ENCODE measurements around the gene DLL1.

Gene DLL1

DNA sequence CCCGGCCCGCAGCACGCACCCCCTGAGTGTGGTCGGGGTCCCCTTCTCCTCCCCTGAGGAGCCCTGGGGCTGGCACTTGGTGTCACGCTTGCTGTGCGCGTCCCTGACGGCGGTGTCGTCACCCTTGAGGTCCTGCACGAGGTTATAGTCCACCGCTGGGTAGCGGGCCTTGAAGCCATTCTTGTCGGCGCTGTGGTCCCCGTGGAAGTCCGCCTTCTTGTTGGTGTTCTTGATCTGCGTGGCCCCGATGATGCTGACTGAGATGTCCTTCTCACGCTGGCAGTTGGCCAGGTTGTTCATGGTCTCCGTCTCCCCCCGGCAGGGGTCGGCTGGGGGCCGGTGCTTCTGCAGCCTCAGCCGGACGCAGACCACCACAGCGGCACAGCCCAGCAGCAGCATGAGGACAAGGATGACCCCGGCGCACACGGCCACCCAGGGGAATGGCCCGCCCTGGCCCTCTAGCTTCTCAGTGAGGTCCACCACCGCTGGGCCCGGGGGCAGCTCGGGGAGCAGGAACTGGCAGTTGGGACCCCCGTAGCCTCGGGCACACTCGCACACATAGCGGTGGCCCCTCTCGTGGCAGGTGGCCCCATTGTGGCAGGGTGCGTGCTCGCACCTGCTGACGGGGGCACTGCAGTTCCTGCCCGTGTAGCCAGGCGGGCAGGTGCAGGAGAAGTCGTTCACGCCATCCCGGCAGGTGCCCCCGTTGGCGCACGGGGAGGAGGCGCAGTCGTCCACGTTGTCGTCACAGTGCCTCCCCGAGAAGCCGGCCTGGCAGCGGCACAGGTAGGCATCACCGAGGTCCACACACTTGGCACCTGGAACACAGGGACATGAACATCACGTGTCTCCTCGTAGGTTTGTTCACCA is 7.4 kb downstream of the DLL1 start:
- no peak for DNase-seq (ENCODE audit: low read depth in 2 of 3, low spot score in 1 of 3)

DNA sequence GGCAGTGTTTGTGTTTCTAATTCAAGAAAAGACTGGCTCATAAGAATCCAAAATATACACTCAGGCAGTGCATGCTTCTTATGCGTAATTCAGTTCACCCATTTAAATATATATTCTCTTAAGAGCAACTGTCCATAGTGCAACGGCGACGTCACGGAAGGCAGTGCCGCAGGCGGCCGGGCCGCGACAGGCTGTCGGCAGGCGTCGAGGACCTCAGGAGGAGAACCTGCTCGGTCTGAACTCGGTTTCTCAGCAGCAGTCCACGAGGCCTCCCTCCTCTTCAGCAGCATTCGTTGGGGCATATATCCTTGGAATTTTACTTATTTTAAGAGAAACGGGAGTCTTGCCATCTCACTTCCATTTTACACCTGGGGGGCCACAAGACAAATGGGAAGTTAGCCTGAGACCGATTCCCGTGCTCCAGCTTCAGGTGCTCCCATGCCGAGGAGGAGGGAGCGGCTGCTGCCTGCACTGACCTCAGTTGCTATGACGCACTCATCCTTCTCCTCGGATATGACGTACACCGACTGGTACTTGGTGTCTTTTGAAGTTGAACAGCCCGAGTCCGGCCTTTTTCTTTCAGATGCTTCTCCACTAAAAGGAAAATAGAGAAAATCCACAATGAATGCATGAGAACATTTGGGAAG is 8.2 kb downstream of the DLL1 start:
- no peak for DNase-seq (ENCODE audit: low read depth in 2 of 3, low spot score in 1 of 3)

DNA sequence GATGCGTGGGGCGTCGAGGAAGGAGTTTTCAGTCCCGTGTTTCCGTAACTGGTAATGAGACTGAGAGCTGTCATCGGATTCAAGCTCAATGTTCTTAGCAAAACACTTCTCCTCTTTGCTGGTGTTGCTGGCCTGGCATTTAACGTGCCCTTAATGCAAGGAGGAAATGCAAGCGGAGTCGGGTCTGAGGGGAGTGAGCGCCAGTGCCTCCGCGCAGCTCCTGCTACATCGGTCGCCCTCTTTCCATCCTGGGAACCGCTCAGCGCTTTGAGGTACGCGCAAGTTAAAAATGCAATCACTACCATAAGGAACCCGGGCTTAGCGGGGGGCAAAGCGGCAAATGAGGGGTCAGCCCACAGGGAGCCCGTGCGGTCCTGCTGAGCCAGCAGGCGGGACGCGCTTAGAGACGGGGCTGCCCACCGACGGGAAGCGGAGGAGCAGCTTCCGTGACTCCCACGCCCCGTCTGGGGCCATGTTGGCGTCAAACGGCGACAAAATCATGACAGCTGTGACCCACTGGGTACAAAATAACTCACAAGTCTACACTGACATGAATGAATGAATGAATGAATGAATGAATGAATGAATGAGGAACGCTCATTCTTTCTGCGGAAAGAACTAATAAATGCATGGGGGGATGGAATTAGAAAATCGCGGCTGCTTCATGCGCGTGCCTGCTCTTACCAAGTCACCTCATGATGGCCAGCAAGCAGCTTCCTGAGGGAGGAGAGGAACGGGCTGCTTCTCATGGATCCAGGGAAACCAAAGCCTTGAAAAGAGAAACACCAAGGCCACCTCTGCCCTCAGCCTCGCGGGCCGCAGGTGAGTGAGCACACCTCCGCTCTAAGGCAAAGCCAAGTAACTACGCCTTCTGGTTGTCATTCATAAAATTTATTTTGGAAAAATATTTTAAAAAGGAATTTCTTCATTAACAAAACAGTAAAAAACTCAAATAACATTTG is 9.3 kb downstream of the DLL1 start:
- DNase-seq (ENCODE audit: low read depth in 2 of 3, low spot score in 1 of 3) = no peak

DNA sequence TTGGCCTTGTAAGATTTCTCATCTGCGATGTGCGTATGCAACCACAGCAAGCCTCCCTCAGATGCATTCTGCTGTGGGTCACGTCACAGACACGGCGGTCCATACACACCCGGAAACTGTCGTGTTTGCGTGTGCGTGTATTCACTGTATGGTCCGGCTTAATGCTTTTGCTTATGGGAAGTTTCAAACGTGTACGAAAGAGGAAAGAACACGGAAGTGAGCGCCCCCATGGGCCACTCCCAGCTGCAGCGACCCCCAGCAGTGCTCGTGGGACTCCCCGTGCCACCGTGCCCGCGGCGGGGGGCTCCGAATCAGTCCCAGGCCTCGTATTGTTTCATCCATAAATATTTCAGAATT is 10.2 kb downstream of the DLL1 start:
- DNase-seq (ENCODE audit: low read depth in 2 of 3, low spot score in 1 of 3) = no peak

DNA sequence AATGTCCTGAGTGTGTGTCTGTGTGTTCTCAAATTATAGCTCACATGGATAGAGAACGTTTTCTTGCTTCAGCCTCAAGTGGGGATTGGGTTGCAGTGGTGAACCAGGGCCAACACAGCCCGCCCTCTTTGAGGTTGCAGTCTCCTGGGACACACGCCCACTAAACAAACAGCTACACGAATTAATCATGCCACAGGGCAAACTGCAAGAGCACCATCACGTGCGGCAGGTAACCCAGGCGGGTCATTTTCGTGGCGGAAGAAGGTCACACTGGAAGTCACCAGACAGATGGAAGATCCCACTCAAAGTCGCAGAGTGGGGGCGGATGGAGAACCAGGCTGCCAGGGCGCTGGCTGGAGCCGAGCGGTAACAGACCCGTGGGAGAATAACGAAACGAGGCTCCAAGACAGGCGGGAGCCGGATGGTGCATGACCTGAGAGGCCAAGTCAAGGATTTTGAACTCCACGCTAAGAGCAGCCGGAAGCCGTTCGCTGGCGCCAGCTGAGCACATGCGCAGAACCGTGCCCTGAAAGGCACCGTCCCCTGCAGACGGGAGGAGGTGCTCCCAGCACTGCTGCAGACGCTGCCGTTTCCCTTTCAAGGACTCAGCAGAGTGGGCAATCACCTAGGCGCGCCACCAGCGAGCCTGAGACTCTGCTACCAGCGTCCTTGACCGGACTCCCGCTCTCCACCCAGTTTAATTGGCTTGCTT is 10.7 kb downstream of the DLL1 start:
- no peak for DNase-seq (ENCODE audit: low read depth in 2 of 3, low spot score in 1 of 3)

DNA sequence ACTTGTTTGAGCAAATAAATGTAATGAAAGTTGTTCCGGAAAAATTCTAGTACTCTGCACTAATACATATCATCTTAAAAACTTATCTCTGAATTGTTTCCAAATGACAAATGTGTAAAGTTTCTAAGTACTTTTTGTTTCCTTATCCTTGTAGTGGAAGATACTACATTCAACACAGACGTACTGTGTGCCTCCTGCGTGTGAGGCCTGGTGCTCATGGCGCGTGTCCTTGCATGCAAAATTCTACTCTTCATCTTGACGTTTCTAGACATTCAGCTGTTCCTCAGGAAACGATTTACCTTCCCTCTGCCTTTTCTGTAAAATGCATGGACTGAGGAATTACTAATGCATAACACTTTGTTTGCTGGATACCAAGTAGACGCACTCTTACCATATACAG is 11.5 kb downstream of the DLL1 start:
- no peak for DNase-seq (ENCODE audit: low read depth in 2 of 3, low spot score in 1 of 3)

DNA sequence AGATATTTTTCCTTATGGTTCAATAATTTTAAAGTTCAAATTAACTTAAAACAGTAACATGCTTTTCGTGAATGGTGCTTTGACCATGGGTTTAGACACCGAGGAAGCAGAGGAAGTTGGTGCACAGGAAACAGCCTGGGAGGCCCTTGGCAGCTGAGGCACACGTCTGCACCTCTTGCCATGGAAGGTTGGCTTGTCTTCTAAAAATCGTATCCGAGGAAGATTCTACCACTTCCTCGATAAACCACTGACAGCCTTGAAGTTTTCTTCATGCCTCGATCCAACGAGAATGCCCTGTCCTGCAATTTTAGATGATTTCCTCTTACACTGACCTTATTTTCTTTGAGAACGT is 12.2 kb downstream of the DLL1 start:
- DNase-seq (ENCODE audit: low read depth in 2 of 3, low spot score in 1 of 3) = no peak

DNA sequence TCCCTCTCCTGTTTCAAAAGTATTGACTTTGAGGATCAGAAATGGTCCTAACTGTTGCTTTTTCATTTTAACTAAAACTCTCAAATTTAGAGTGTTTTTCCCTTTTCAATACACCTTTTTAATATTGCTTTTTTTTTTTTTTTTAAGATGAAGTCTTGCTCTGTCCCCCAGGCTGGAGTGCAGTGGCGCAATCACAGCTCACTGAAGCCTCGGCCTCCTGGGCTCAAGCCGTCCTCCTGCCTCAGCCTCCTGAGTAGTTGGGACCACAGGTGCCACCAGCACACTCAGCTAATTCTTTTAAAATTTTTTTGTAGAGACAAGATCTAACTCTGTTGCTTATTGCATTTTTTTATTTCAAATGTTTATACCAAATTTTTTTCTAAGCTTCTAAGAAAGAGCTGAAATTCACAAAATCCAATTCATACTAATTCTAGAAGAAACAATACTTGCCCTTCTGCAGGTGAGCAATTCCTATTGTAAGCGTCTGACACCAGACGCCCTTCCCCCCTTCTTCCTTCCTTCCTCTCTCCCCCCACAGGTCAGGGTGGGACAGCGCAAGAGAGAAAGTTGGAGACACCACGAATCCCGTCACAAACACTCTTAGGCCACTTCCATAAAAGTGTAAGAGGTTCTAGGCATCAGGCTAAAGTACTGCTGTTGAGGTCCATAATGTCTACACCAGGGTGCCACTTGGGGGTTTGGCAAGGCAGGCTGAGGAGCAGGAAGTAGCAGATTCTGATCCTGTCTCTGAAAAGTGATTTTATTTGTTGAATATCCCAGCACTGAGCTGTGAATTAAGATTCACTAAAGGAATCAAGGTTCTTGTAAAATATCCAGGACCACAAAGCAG is 12.8 kb downstream of the DLL1 start:
- no peak for DNase-seq (ENCODE audit: low read depth in 2 of 3, low spot score in 1 of 3)

DNA sequence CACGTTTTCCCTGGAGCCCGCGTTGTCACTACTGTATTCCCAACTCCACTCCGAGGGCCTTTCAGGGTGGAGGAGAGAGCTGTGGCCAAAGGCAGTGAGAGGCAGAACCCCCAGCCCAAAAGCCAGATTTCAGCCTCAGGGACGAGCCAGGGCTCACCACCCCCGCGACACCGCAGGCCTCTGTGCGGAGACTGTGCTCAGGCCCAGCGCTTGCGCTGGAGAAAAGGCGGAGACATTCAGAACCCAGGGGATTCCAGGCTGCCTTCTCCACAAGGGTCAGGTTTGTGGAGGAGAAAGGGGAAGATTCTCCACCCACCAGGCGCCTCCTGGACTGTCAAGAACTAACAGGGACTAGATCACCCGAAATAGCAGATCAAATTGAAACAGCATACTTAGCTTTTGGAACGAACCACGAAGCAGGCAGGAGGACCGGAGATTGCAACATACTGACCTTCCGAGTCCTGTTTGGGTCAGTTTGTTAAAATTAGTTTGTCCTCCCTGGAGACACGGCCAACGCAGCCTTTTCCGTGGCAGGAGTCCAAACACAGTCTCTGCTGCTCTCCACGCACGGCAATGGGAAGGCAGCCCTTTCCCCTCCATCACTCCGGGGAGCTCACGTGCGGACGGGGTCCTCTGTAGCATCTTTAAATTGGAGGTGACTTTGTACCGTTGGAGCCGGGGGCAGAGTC is 14.4 kb downstream of the DLL1 start:
- no peak for DNase-seq (ENCODE audit: low read depth in 2 of 3, low spot score in 1 of 3)

DNA sequence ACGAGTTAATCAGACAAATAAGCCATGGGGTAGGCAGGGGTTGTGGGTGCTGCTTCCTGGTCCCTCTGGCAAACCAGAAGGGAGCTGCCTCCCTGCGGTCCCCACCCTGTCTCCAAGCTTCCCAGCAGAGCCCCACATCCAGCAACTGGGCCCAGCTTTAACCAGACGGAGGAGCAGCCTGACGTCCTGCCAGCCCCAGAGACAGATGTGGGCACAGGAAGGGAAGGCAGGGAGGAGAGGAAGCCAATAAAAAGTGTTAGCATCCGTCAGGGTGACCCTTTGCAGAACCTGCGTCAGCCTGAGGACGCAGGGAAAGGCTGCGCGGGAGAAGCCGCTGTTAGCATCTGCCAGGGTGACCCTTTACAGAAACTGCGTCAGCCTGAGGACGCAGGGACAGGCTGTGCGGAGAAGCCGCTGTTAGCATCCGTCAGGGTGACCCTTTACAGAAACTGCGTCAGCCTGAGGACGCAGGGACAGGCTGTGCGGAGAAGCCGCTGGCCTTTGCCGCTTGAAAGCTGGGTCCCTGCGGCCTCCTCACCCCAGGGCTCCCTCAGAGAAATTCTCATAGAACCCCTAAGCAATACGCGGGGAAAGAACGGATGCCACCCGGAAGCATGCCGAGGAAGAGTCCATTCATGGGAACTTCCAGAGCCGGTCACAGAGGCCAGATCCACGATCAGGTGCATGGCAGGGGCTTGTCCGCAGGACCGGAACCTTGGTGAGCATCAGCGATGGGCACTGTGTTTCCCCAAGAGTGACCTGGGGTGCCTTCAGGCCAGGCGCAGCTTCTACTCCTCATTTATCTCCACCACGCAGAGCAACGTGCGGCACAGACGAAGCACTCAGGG is 15.9 kb downstream of the DLL1 start:
- DNase-seq (ENCODE audit: low read depth in 2 of 3, low spot score in 1 of 3) = no peak

DNA sequence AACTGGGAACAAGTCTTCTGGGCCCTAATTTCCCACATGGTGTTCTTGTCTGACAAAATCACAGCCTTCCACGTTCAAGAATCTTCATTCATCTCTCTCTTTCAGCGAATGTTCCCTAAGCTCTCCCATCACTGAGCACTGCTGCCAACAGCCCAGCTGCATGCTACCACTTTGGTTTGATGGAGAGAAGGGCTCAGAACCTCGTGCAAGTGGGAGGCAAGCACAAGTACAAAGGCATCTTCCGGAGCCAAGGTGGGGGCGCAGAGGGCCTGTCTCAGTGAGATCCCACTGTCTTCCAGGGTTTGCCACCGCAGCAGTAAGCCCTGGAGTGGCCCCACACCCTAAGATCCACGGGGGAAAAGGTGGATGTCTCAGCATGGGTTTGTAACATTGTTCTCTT is 17.2 kb downstream of the DLL1 start:
- no peak for DNase-seq (ENCODE audit: low read depth in 2 of 3, low spot score in 1 of 3)

DNA sequence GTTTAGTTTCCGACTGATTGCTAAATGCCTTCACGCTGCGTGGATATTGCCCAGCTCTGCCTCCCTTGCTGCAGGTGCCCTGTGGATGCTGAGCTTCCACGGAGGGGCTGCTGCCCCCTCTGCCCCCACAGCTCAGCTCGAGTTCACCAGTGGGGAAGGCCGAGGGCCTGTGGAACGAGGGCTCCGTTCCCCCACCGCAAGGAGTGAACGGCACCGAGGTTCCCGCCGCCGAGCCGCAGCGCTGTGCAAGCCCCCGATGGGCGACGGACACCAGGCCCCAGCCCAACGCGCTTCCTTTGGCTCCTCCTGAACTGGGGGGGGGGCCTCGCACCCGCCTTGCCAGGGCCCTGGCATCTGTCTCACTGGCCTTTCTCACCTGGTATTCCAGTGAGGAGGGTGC is 17.7 kb downstream of the DLL1 start:
- no peak for DNase-seq (ENCODE audit: low read depth in 2 of 3, low spot score in 1 of 3)

DNA sequence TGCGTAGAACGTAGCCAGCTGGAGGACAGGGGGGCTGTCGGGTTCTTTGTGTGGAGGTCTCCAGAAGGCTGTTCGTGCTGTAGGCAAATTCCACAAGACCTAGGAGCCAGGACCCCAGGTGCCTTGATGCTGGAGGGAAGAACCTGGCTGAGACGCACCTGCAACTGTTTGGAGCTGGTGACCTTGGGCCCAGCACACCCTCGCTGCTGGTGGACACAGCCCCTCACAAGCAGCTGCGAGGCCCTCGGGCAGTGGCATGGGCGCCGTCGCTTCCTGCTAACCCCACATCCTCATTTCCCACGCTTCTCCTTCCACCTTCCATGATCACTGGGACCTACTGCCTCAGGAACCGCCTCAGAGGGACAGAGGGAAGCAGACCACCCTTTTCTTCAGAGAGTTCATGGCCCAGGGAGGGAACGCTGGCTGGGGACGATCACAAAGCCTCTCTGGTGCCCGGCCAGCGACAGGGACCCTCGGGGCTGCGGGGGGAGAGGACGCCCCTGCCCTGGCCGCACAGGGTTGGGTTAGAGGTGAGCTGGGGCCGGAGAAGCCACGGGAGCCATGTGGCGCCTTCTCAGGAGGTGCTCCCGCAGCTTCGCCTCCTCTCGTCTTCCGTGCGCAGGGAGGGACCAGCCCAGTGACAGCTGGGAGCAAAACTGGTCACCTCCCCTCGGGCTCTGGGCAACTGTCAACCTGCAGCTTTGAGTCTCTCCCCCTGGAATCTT is 18.4 kb downstream of the DLL1 start:
- DNase-seq (ENCODE audit: low read depth in 2 of 3, low spot score in 1 of 3) = no peak

DNA sequence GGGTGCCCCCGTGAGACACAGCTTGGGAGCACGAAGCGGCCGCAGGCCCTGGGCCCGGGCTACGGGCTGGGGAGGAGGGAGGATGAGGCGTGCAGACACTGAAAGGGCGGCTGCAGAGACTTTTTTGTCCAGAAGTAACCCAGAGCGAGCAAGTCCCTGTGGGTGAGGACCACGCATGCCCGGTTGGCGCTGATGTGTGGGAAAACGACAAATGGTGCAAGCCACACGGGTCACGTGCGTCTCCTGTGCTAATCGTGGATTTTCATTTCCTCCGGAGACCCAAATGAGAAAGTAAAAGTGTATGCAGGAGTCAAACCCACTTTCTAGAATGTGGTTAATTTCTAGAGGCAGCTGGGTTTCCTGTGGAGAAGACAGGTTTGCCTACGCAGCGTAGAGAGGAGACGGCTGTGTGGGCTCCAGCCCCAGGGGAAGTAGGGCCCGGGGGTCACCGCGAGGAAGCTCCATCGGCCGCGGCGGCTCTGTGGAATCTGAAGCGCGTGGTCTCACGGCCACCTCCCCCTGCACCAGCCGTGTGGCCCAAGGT is 19.0 kb downstream of the DLL1 start:
- peak in 2 of 3 donors; percentile 61 to 68 for DNase-seq (ENCODE audit: low read depth in 2 of 3, low spot score in 1 of 3)

DNA sequence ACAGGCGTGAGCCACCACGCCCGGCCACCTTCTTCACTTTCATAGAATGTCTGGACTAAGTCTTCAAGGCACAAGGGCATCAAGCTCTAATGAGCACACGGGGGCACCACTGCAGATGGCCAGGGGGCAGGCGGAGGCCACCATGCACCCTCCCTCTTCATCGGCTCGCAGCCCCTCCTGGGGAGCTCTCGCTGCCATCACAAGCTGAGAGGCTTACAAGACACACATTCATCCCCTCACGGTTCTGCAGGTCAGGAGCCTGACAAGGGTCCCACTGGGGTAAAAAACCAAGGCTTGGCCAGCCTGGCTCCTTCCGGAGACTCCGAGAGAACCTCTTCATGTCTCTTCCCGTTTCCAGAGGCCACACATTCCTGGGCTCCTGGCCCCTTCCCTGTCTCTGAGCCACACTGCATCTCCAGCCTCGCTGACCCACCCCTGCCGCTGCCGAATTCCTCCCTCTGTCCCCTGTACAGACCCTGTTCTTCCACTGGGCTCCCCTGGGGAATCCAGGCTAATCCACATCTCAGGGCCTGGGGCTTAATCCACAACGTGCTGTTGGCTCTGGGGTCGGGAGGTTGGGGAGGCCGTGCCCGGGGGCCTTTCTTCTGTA is 19.8 kb downstream of the DLL1 start:
- DNase-seq (ENCODE audit: low read depth in 2 of 3, low spot score in 1 of 3) = no peak

DNA sequence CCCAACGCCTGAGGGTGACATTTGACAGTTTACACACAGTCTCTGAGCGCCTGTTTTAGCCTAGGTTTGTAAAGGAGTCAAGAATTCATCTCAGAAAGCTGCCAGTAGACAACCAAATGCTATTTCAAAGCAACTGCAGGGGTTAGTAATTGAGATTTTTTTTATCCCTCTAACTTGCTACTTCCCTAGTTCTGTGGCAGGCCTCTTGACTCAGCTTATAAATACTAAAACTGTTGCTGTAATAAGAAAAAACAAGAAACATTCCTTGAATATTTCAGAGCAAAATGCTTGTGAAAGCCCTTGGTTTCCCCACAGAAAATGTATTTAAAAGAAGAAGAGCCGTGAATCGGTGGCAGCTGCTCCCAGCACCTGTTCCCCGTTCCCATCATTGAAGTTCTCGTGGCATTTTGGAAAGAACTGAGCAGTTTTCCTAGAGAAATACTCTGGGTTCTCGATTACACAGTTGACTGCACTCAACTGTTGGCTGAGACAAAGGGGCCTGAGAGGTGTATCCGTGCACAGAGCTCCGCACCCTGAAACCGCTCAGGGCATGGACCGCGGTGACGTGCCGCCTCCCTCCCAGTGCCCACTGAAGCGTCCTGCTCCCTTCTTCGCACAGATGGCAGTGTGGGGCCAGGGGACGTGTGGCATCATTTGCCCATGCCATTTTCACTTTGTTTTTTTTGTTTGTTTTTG is 20.9 kb downstream of the DLL1 start:
- DNase-seq (ENCODE audit: low read depth in 2 of 3, low spot score in 1 of 3) = no peak

Data from stimulated activated CD4-positive, alpha-beta T cell treated with anti-CD3 and anti-CD28 coated beads, Interleukin-12 subunit alpha, Interleukin-12 subunit beta, amount 100 ng/mL, for 48 hours (primary cell).